HG03039 (cell line): ENCODE results near the gene CPN1.
"Not testable (repeated sequence)": the region's sequence is repeated elsewhere in the genome, so short reads cannot be mapped to it uniquely, and the experiment has no call there.

ENCODE experiments used
- ATAC-seq: cut with Tn5 transposase; IDR thresholded peaks from one replicate; pipeline ENCODE4 v1.9.1; 2021; ENCODE audit warnings: mild to moderate bottlenecking, moderate library complexity; ENCODE audit not compliant: unreplicated experiment

CPN1 gene

DNA sequence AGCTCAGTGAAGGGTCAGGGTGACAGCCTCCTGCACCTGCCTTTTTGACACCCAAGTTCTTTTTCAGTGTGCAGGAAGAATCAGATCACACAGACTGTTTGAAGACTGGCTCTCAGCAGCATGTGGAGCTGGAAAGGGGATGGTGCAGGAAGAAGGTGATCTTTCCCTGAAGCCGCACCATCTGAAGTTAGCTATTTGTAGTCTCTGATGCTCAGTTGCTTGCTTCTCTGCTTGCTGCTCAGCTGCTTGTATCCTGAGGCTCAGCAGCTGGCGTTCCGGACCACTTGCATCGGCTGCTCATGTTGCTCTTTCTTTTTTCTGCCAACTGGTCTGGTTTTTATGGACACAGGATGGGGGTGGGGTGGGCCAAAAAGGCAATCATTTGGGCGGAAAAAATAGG is 56.1 kb downstream of the CPN1 start:
- ATAC-seq, result no peak

DNA sequence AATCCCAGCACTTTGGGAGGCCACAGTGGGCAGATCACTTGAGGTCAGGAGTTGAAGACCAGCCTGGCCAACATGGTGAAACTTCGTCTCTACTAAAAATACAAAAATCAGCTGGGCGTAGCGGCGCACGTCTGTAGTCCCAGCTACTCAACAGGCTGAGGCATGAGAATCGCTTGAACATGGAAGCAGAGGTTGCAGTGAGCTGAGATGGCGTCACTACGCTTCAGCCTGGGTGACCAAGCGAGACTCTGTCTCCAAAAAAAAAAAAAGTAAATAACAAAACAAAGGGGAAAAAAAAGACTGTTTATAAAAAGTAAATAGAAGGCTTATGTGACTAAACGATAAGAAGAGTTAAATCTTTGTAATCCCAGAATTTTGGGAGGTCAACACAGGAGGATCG is 56.9 kb downstream of the CPN1 start:
- ATAC-seq, result no peak

DNA sequence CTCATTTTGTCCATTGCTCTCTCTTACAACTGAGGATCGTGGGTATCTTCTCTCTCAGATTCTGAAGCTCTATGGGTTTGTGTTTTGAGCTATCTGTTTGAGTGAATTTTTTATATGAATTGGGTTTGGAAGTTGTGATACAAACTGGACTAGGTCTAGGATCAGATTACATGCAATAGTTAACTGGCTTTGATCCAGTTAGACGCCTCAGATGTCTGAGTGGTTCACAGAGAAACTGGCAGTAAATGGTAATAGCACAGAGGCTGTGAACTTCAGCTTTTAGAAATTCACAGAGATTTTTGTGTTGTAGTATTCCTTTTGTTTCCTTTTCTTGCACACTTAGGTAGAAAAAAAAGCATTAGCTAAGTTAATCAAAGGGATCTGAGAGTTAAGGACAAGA is 59.3 kb downstream of the CPN1 start:
- ATAC-seq, result no peak

DNA sequence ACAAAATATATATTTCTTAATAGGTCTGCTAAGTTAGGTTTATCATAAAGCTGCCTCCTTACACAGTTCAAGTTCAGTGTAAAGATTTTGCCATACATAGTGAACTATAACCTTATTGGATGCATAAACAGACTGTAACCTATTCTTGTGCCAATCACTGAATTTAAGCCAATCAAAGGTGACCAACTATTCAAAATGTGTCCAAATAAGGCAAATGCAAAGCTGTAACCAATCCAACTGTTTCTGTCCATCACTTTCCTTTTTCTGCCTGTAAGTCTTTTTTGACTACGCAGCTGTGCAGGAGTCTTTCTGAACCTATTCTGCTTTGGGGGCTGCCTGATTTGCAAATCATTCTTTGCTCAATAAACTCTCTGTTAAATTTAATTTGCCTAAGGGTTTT is 60.3 kb downstream of the CPN1 start:
- ATAC-seq, result no peak

DNA sequence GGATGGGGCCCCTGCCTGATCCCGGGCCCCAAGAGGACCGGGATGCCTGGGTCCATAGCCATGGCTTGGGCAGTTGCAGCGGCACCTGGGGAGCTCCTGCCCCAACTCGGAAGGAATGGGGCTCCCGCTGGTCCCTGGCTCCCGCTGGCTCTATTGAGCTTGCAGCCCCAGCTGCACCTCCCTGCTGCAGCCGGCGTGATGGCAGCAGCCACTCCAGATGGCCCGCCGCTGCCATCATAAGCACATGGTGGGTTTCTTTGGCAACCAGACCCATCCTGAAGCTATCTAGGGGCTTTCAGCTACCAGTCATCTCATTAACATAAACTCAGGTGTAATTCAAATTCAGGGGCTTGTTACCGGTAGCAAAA is 60.8 kb downstream of the CPN1 start:
- no peak for ATAC-seq

DNA sequence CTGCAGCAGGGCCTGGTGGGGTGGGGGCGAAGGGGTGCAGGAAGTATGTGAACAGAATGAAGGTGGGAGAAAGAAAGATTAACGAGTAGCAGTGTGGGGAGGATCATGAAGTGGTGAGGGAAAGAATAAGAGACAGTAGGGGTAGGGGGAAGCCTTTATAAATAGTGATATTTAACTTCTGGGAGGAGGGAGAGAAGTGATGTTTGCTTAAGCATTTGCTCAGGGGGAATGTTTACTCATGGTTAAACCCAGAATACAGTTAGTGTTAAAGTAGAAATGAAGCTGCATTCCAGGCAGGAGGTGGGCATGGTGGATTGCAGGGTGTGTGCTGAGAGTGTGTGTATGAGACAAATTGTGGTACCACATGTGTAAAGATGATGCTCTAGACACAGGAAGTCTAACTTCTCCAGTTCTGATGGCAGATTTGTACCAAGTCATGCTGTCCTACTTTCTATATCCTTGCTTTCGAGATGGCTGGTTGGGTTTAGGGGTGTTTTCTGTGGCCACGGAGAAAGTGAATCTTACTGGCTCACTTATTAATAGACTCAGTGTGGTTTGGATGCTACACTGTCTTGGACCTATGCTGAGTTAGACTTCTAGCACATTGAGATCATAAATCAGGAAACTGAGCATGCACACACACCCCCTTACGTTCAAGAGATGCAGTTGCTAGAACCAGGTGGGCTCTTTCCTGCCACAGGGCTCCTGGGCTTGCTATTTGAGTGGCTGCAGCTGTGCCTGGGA is 61.4 kb downstream of the CPN1 start:
- no peak for ATAC-seq

DNA sequence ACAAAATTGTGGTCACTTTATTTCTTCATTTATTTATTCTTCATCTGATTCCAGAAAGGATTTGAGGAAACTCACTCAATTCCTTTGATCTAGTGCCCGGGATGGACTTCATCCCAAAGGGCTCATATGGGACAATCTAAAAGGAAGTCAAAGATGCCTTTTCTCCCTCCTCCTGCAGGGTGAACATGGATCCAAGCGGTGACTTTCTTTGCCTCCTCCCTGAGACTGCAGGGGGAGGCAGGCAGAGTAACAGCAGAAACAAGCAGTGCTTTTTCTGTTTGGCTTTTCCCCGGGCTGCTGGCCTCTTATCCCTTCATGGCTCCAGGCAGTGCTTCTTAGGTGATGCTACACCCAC is 61.9 kb downstream of the CPN1 start:
- ATAC-seq, result no peak

DNA sequence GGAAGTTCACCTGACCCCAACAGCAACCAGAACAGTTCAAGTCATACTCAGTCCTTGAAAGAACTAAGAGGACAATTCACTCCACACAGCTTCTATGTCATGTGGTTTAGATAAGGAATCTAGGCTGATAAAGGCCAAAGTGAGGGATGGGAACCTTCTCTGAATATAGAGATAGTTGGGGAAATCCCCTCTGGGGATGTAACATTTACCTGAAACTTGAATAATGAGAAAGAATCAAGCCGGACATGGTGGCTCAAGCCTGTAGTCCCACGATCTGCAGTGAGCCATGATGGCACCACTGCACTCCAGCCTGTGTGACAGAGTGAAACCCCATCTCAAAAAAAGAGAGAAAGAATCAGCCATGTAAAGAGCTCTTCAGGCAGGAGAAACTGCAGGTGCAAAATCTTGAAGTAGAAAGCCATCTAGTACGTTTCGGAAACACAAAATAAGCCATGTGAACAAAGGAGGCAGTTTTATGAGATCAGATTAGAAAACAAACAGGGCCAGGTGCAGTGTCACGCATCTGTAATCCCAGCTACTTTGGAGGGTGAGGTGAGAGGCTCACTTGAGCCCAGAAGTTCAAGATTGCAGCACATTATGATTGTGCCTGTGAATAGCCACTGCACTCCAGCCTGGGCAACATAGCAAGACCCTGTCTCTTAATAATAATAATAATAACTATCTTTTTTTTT is 67.5 kb downstream of the CPN1 start:
- ATAC-seq, result peak; percentile 57

DNA sequence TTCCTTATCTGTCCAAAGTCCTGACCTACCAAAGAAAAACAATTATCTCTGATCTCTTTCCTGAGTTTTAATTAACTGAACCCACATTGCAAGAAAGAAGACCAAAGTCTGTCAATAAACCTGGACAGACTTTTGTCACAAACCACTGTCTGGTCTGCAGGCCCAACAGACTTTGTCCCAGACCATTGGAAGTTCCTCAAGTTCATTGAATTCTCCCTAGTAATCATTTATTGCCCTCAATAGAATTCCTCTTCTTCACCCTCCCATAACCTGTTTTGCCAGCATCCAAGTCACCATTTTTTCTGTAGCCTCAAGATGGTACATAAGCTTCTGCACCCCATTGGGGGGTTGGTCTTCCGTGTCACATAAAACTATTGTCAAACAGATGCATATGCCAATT is 68.0 kb downstream of the CPN1 start:
- ATAC-seq, result no peak

DNA sequence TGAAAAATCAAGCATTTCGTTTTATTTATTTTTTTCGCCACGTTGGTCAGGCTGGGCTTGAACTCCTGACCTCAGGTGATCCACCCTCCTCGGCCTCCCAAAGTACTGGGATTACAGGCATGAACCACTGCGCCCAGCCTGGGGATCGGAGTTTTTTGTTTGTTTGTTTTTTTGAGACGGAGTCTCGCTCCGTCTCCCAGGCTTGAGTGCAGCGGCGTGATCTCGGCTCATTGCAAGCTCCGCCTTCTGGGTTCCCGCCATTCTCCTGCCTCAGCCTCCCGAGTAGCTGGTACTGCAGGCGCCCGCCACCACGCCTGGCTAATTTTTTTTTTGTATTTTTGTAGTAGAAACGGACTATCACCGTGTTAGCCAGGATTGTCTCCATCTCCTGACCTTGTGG is 69.8 kb downstream of the CPN1 start:
- not testable (repeated sequence) for ATAC-seq

DNA sequence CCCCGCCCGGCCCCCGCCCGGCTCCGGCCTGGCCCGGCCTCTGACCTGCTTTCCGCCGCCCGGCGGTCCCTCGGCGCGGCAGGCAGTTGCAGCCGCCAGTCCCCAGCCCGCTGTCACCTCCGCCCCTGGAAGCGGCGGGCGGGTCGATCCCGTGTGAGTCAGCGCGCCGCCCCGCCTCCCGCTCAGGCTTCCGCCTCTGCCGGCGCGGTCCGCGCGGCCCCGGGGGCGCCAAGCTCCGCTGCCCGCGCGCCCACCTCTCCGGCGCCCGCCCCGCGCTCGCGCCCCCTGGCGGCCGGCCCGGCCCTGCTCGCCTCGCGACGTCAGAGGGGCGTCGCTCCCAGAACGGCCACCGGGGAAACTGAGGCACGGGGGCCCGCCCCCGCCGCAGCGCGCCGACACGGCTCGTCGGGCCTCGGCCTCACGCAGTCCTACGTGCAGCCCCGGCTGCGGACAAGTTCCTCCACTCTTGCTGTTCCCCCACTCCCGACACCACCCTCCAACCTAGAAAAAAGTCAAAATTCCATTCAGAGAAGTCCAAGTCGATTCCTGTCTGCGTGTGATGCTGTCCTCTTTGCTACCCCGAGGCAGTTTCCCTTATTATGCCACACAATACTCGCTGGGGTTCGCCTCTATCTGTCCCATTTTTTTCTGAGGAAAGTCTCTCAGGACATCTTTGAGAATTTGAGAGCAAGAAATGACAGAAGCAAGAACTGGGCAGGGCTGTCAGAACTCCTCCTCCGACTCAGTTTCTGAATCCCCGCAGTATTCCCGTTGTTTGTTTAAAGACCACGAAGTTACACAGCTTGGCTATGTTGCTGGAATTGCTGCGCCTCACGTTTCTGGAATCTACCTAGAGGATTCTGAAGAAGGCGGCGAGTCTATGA is 71.6 kb downstream of the CPN1 start, which contains the start of gene DNMBP:
DNMBP (minus strand) TSS at position 155 of the 884 bp plus-strand sequence. CDS start 37,823 bp downstream, outside the sequence.
- peak; percentile 75 for ATAC-seq

DNA sequence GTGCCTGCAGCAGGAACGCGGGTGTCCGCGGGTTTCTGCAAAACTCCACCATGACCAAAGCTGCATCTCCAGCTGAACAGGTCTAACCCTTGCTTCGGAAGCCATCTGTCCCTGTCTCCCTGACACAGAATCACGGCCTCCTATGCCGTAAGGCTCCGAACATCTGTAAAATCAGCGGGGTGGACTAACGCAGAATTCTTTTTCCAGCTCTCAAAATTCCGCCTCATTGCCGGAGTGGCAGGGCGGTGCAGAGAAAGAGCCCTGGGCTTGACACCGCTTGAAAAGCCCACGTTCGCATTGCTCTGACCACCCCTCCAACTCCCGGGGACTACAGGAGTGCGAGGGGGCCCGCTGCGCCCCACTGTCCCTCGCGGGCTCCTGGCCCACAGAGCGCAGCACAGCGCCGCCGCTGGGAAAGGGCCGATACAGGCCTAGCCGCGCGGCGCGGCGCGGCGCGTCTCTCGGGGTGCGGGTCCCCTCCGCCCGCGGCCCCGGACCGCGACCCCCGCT is 72.3 kb downstream of the CPN1 start:
- peak; percentile 46 for ATAC-seq

DNA sequence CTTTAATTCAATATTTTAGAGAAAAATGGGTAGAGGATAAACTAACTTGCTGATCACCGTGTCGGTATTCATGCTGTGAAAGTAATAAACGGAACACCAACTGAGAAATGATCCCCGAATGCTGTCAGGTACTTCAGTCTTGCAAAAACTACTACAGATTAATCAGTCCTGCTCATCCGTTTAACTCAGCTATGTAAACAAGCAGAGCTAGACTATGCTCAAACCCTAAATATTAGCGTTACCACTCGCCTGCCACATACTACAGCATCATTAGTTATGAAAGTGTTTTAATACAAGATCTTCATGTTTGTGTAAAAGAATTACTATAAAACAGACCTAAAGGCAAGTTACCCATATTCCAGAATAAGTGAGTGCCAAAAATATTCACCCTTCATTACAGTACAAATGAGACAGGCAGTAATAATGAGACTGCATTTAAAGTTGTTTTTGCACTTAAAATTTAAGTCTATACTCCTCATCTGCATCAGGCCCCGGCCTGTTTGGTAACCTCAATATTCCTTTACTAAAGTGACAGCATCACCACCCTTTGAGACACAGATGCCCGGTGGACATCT is 72.9 kb downstream of the CPN1 start:
- ATAC-seq, result no peak

DNA sequence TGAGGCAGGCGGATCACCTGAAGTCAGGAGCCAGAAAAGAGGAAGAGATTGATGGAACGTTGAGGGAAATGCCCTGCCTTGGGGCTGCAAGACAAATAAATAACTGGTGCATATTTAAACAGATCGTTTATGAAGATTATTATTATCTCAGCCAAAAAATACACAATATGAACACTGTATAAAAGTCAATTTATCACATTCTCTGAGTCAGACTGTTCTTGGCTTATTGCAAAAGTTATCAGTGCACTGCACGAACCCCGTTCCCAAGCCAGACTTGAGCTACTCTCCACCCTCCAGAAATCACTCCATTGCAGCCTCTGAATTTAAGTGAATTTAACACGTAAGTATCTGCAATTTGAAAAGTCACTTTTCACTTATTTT is 73.5 kb downstream of the CPN1 start:
- no peak for ATAC-seq

DNA sequence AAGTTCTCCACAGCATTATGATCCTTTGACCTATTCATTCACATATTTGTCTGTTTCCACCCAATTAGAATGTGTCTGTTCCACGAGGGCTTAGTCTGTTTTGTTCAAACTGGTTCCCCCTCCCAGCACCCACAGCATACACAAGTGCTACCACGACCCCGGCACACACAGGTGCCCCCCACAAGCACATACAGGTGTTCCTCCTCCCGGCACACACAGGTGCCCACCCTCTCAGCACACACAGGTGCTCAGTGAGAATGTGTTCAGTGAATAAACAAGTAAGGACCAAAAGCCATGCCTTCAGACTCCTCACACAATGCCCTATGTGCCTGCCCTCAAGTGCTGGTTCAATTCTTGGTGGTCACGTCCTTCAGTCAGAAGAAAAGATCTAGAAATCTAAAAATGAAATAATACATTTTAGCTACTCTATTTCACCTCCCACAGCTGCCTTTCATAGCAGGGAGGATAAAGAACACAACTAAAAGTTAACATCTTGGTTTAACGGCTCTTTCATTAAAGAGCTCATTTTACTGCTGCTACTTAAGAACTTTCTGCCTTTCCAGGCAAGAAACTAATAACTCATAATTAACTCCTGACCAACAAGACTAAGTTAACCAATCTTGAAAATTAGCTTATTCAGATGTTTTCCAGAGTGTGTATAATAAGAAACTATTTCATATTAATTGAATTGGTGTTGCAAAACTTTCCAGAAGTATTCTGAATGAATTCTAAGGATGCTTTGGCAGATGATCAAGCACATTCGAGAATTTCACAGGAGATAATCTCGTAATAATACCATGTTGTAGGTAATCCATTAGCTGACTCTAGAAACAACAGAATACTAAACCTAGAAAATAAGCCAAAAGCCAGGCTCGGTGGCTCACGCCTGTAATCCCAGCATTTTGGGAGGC is 74.2 kb downstream of the CPN1 start:
- no peak for ATAC-seq

DNA sequence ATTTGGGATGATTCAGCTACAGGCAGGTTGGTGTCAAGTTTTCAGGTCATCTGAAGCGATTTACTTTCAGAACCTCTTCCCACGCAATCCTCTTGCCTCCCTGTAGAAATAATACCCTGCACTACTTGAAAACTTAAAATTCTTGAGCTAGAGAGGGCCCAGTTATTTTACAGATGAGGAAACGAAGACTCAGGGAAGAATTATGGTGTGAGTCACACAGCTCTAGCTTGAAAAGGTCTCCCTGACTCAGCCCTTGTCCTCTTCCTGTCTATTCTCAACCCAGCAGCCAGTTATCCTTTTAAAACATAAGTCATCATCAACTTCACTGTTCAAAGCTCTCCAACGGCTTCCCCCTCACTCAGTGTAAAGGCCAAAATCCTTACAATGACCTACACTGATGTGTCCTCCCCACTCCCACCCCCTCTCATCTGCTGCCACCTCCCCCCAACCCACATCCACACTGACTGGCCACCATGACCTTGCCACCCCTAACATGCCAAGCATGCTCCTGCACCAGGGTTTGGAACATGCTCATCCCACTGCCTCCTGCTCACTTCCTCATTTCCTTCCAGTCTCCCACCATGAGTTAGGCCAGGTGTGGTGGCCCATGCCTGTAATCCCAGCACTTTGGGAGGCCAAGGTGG is 75.3 kb downstream of the CPN1 start:
- no peak for ATAC-seq

DNA sequence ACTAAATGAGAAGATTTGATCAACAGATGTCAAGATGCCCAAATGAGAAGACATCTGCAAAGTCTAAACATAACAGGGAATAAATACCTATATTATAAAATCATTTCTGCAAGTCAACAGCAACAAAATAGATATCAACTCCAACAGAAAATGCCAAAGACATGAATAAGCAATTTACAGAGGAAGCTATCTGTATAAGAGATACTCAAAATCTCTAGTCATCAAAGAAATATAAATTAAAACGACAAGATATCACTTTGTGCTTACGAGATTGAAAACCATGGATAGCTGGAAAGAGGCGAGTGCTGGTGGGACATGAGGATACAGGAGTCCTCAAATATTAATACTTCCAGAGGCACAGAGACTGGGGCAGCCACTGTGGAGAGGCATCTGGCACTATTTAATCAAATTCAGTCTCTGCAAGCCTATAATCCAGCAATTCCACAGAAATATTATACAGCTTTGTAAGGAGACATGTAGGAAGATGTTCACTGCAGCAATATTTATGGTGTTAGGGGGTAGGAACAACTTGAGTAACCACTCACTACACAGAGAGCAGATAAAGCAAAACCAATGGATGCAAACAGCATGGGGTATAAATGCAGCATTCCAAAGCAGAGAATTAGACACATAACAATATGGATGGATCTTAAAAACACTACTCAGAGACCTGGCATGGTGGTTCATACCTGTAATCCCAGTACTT is 76.7 kb downstream of the CPN1 start:
- no peak for ATAC-seq

DNA sequence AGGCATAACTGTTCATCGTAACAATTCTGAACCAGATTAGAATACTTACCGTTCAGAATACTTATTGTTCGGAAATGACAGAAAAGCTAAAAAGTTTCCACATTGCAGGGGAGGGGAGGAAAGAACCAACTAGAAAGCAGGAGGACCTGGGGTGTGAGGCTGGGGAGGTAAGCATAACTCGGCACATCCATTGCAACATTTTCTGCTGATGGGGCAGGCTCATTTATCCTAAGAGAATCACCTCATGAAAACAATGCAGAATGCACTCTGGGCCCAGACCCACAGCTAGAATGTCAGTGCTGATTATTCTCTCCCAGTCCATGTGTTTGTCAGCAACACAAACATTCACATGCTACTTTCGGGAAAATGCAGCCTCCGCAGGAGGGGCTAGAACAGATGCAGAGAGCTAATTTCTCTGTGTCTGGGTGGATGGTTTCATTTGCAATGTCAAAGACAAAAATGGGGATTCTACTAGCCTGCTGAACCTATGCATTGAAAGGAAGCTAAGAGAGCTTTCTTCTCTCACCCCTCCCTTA is 81.5 kb downstream of the CPN1 start:
- no peak for ATAC-seq
